CD4-positive, alpha-beta T cell treated with Interferon alpha-2 for 1 hour (primary cell): ENCODE results near the gene WEE1.

Source experiments
- DNase-seq, 2 donors: peaks; one replicate each; pipeline ENCODE4 v3.0.0-alpha.2; 2020 to 2022

The WEE1 gene

GRCh38 chr11:9567401-9567800 is 6.1 kb upstream of the WEE1 start:
- no peak for DNase-seq

GRCh38 chr11:9568161-9568853 is 5.2 kb upstream of the WEE1 start:
- DNase-seq = no peak

- DNase-seq = peak; percentile 44 to 50
These were observed 4.4 kb upstream of the WEE1 start for GRCh38 chr11:9568854-9569587.

GRCh38 chr11:9569588-9570164 is 3.8 kb upstream of the WEE1 start:
- no peak for DNase-seq

- DNase-seq = no peak
These were observed 3.0 kb upstream of the WEE1 start for GRCh38 chr11:9570313-9571025.

- no peak for DNase-seq
These were observed 2.3 kb upstream of the WEE1 start for GRCh38 chr11:9571071-9571762.

- DNase-seq = no peak
These were observed 1.7 kb upstream of the WEE1 start for GRCh38 chr11:9571763-9572115.

GRCh38 chr11:9573775-9574621 is 528 bp downstream of the WEE1 start:
- peak in 1 of 2 donors; percentile 7 for DNase-seq

GRCh38 chr11:9574622-9575259 is 1.3 kb downstream of the WEE1 start:
- peak in 1 of 2 donors; percentile 36 for DNase-seq

- DNase-seq = peak in 1 of 2 donors; percentile 35
These were observed 2.1 kb downstream of the WEE1 start for GRCh38 chr11:9575260-9576240.

- DNase-seq = peak in 1 of 2 donors; percentile 34
These were observed 3.4 kb downstream of the WEE1 start for GRCh38 chr11:9576701-9577381.

GRCh38 chr11:9577556-9577955 is 4.1 kb downstream of the WEE1 start:
- peak in 1 of 2 donors; percentile 50 for DNase-seq

- no peak for DNase-seq
These were observed 7.4 kb downstream of the WEE1 start for GRCh38 chr11:9580894-9581293.

- DNase-seq = no peak
These were observed 8.2 kb downstream of the WEE1 start for GRCh38 chr11:9581556-9582161.

- no peak for DNase-seq
These were observed 17.2 kb downstream of the WEE1 start for GRCh38 chr11:9590717-9591116.

GRCh38 chr11:9594267-9595046 is 21.0 kb downstream of the WEE1 start:
- DNase-seq = no peak

GRCh38 chr11:9596926-9597464 is 23.5 kb downstream of the WEE1 start:
- DNase-seq = no peak

GRCh38 chr11:9600166-9600565 is 26.7 kb downstream of the WEE1 start:
- DNase-seq = no peak
